Astrocyte (in vitro differentiated cells and primary cell): ENCODE data around the gene SQSTM1.

ENCODE experiments used
- EZH2 ChIP-seq: IDR thresholded peaks from 2 replicates; pipeline ENCODE4 v1.6.1; 2012; ENCODE audit warnings: mild to moderate bottlenecking, low read length, inconsistent platforms; ENCODE audit not compliant: insufficient read depth
- TF ChIP-seq, protein P1 (sequence below): IDR thresholded peaks from 2 replicates; pipeline ENCODE4 v1.5.1; 2011; ENCODE audit warnings: low read depth, mild to moderate bottlenecking, inconsistent platforms, low read length, moderate library complexity; ENCODE audit not compliant: insufficient read depth

DNA sequence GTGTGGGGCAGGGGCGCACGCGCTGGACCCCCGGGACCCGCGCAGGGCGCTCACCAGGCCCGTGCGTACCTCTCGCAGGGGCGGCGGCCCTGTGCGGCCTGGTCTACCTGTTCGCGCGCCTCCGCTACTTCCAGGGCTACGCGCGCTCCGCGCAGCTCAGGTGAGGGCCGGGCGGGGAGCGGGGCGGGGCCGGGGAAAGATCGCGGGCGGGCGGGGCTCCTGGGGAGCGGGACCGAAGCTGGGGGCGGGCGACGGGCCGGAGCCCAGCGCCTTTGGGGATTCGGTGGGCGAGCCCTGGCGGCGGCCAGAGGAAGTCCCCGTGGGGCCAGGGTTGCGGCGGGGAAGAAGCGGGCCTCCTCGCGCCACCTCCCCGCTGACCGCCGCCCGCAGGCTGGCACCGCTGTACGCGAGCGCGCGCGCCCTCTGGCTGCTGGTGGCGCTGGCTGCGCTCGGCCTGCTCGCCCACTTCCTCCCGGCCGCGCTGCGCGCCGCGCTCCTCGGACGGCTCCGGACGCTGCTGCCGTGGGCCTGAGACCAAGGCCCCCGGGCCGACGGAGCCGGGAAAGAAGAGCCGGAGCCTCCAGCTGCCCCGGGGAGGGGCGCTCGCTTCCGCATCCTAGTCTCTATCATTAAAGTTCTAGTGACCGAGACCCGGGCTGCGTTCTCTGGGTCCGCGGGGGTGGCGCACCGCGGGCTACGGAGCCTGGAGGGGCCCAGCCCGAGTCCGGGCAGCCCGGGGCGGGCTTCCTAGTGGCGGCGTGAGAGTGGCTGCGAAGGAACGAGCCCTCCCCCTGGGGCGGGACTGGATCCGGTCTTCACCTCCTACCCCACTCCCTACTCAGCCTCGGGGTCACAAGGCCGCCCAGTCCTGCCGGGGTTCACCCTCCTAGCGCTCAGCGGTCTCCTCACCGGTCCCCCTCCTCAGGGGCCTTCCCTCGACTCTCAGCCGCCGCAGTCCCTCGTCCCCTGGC lies 24.6 kb upstream of the SQSTM1 start:
- no peak for TF ChIP-seq EZH2
- TF ChIP-seq, protein P1, sequence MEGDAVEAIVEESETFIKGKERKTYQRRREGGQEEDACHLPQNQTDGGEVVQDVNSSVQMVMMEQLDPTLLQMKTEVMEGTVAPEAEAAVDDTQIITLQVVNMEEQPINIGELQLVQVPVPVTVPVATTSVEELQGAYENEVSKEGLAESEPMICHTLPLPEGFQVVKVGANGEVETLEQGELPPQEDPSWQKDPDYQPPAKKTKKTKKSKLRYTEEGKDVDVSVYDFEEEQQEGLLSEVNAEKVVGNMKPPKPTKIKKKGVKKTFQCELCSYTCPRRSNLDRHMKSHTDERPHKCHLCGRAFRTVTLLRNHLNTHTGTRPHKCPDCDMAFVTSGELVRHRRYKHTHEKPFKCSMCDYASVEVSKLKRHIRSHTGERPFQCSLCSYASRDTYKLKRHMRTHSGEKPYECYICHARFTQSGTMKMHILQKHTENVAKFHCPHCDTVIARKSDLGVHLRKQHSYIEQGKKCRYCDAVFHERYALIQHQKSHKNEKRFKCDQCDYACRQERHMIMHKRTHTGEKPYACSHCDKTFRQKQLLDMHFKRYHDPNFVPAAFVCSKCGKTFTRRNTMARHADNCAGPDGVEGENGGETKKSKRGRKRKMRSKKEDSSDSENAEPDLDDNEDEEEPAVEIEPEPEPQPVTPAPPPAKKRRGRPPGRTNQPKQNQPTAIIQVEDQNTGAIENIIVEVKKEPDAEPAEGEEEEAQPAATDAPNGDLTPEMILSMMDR: peak; percentile 13
